ENCODE data around the gene C4orf36. TPM values are rescaled to one million over a fixed set of nuclear protein-coding genes. Genes with fewer than 3 reads are reported as not detected.
A peak's percentile ranks its signal among the peaks of the same experiment; 100 is the strongest.

The C4orf36 gene
- total and polyA plus RNA-seq, 9 donors, result 0.21 to 0.44 (median 0.27) TPM; not detected in 4

- H3K4me3 ChIP-seq (ENCODE audit: low read length), result no peak overlapping the region
- H3K9me3 ChIP-seq (replicated peaks; ENCODE audit: control insufficient read depth, low read depth, low read length), result no peaks in the 10 kb centered on the region
- no peak for DNase-seq
- H3K4me1 ChIP-seq (ENCODE audit: control insufficient read depth, insufficient read depth, low read length), result no peaks in the 10 kb centered on the region
- no CpG with 5 or more reads among the region's 3 CpGs for WGBS (ENCODE audit: insufficient coverage)
- no peaks in the 10 kb centered on the region for H3K36me3 ChIP-seq (ENCODE audit: control insufficient read depth, insufficient read depth, low read length)
- H3K27me3 ChIP-seq (ENCODE audit: control insufficient read depth, insufficient read depth, low read length), result no peaks in the 10 kb centered on the region
- no peak overlapping the region for H3K27ac ChIP-seq (ENCODE audit: low read length)
These were observed 56.5 kb downstream of the C4orf36 start for GRCh38 chr4:86835677-86836076.

GRCh38 chr4:86834901-86835300, 57.3 kb downstream of the C4orf36 start:
- WGBS (ENCODE audit: insufficient coverage), result no CpG with 5 or more reads among the region's 3 CpGs

GRCh38 chr4:86833615-86834014, 58.6 kb downstream of the C4orf36 start:
- DNase-seq, result no peak
- 86% methylated on average over 1 of the region's 1 CpG for WGBS (ENCODE audit: insufficient coverage)
- no peak overlapping the region for H3K4me3 ChIP-seq (ENCODE audit: low read length)

More at GRCh38 chr4:86834901-86835300, 57.3 kb downstream of the C4orf36 start:
- no peak overlapping the region for H3K4me3 ChIP-seq (ENCODE audit: low read length)
- no peaks in the 10 kb centered on the region for H3K27me3 ChIP-seq (ENCODE audit: control insufficient read depth, insufficient read depth, low read length)
- no peak overlapping the region for H3K27ac ChIP-seq (ENCODE audit: low read length)
- no peaks in the 10 kb centered on the region for H3K36me3 ChIP-seq (ENCODE audit: control insufficient read depth, insufficient read depth, low read length)
- no peak for DNase-seq
- H3K4me1 ChIP-seq (ENCODE audit: control insufficient read depth, insufficient read depth, low read length), result no peaks in the 10 kb centered on the region
- H3K9me3 ChIP-seq (replicated peaks; ENCODE audit: control insufficient read depth, low read depth, low read length), result no peaks in the 10 kb centered on the region

GRCh38 chr4:86831262-86832130, 60.7 kb downstream of the C4orf36 start:
- H3K36me3 ChIP-seq (ENCODE audit: control insufficient read depth, insufficient read depth, low read length), result no peaks in the 10 kb centered on the region
- H3K9me3 ChIP-seq (replicated peaks; ENCODE audit: control insufficient read depth, low read depth, low read length), result no peaks in the 10 kb centered on the region
- DNase-seq, result peak; percentile 33

More at GRCh38 chr4:86833615-86834014, 58.6 kb downstream of the C4orf36 start:
- Histone ChIP-seq H3K27ac (ENCODE audit: low read length) (no peak overlapping the region), H3K27me3 (ENCODE audit: control insufficient read depth, insufficient read depth, low read length) (no peaks in the 10 kb centered on the region), H3K36me3 (ENCODE audit: control insufficient read depth, insufficient read depth, low read length) (no peaks in the 10 kb centered on the region), H3K4me1 (ENCODE audit: control insufficient read depth, insufficient read depth, low read length) (no peaks in the 10 kb centered on the region), H3K9me3 (replicated peaks; ENCODE audit: control insufficient read depth, low read depth, low read length) (no peaks in the 10 kb centered on the region)

More at GRCh38 chr4:86831262-86832130, 60.7 kb downstream of the C4orf36 start:
- WGBS (ENCODE audit: insufficient coverage), result no CpG with 5 or more reads among the region's 5 CpGs
- no peak overlapping the region for H3K4me3 ChIP-seq (ENCODE audit: low read length)
- H3K27me3 ChIP-seq (ENCODE audit: control insufficient read depth, insufficient read depth, low read length), result no peaks in the 10 kb centered on the region
- H3K27ac ChIP-seq (ENCODE audit: low read length), result no peak overlapping the region
- H3K4me1 ChIP-seq (ENCODE audit: control insufficient read depth, insufficient read depth, low read length), result no peaks in the 10 kb centered on the region

Other genes starting within 250 kb of the C4orf36 start
- 0.18 TPM for gene SLC10A6, start 43.0 kb downstream of the C4orf36 start, total RNA-seq
- gene SLC10A6, start 43.0 kb downstream of the C4orf36 start, polyA plus RNA-seq (ENCODE audit: insufficient read depth in 1 of 8, insufficient read length in 8 of 8, low replicate concordance in 1 of 8), result under 1 TPM in 6 of 8 donors, not detected in 2; 0.08 to 0.23 (median 0.17) TPM
- gene AFF1, start 42.6 kb upstream of the C4orf36 start, total RNA-seq, result 19.6 TPM
- gene AFF1, start 42.6 kb upstream of the C4orf36 start, polyA plus RNA-seq (ENCODE audit: insufficient read depth in 1 of 8, insufficient read length in 8 of 8, low replicate concordance in 1 of 8), result 10 to 100 TPM; 12.2 to 18.9 (median 15.4) TPM

All from muscle of leg (tissue), 11 donors.